ENCODE data around the gene UTP25. TPM values are rescaled to one million over a fixed set of nuclear protein-coding genes. Genes with fewer than 3 reads are reported as not detected.

Gene UTP25
- total and polyA plus RNA-seq, 2 donors (not counting 3 experiments of a cell fraction or from before 2014, with no cell fraction given): 6.6 to 11.7 TPM

DNA sequence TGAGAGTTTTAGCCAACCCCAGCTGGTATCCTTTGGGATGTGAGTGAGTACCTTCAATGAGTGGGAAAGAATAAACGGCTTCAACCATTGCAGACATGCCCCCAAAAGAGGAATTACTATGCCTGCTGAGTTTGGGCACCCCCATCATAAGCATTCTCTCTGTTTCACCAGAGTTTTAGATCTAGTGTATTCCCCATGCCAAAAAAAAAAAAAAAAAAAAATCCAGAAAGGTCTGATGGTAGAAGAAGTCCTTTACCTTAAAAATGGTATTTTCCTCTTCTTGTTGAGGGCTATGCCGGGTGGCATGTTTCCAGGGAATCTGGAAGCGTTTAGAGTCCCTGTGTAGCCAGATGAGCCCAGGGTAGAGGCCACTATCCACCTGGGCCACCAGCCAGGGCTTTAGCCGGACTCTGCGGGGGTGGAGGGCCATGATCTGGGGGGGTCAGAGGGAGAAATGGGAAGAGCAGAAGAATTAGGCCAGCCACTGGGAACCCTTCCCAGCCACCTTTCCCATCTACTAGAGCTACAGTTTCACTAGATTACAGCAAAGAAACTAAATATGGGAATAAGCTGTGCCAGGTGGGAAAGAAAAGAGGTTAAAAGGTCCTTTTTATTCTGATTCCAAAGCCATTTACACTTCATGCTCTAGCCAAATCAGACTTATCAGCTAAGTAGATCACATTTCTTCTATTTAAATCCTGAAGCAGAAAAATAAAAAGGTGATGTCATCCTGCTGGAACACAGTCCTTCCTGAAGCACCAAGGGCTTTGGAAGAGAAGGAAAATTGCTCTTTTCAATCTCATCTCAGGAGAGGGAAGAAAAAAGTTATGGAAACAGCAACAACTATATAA, 26.6 kb upstream of the UTP25 start:
- Histone ChIP-seq H4K20me1 (replicated peaks; ENCODE audit: control insufficient read depth, extremely low read depth, insufficient read depth, low read length) (no peaks in the 10 kb centered on the region), H3K9me1 (replicated peaks; ENCODE audit: control insufficient read depth, extremely low read depth, insufficient read depth, low read length) (no peaks in the 10 kb centered on the region), H3K4me1 (ENCODE audit: control insufficient read depth, extremely low read depth, insufficient read depth, low read length) (peaks cover 25% of the 10 kb centered on the region), H3K27me3 (ENCODE audit: control insufficient read depth in 2 of 2, insufficient read depth in 2 of 2, low read length in 2 of 2) (no peaks in the 10 kb centered on the region), H3K4me3 (replicated peaks in 1 of 3; ENCODE audit: insufficient read depth in 1 of 3, low read depth in 1 of 3, low read length in 3 of 3) (peak overlapping the region in 2 of 3 experiments; percentile 13 to 40), H3K9me3 (replicated peaks; ENCODE audit: control insufficient read depth, insufficient read depth, low read length) (no peaks in the 10 kb centered on the region), H2AFZ (ENCODE audit: low read depth, low read length) (no peak overlapping the region), H3K79me2 (ENCODE audit: control insufficient read depth, insufficient read depth, low read length) (no peaks in the 10 kb centered on the region), H3K27ac (ENCODE audit: insufficient read depth, low read depth, low read length) (peak overlapping the region; percentile 99), H3K36me3 (ENCODE audit: control insufficient read depth in 2 of 2, extremely low read depth in 1 of 2, insufficient read depth in 2 of 2, low read length in 2 of 2) (peaks cover 0 to 1% of the 10 kb centered on the region in 2 experiments), H3K4me2 (ENCODE audit: insufficient read depth, low read length) (peak overlapping the region; percentile 72), H3K9ac (replicated peaks; ENCODE audit: extremely low read depth, insufficient read depth, low read length) (peak overlapping the region; percentile 91)
- BruUV-seq (replicated peaks): no TSS peak
- TF ChIP-seq MYC (IDR thresholded peaks at IDR 0.05; ENCODE audit: low read depth, low read length) (no peak), GATA2 (IDR thresholded peaks at IDR 0.05; ENCODE audit: insufficient read depth, insufficient read length, low read depth, low read length) (no peak), JUN (IDR thresholded peaks at IDR 0.05; ENCODE audit: borderline replicate concordance, insufficient read depth, insufficient read length, low read depth) (peak; percentile 67)
- ChIA-PET POLR2A (interaction anchor here (1.5 kb wide), 1 partner anchor 39 kb away, joined by 6 read pairs; no protein-coding TSS in a partner anchor), CTCF (interaction anchor here (0.6 to 2.7 kb wide), 4 partner anchors 10 to 32 kb away, joined by 3 to 20 read pairs (median 6); partner anchors contain the start of gene C1orf74)
- peak; percentile 87 for DNase-seq (ENCODE audit: low read depth, low spot score)
- peak; percentile 88 for FAIRE-seq
- intact Hi-C loops (cut with micrococcal nuclease) (loop anchor here (2.0 kb wide), 1 partner anchor 32 kb away; no protein-coding TSS in a partner anchor), dilution Hi-C loops (cut with MboI; ENCODE audit: extremely low pct_ligation_motif_present, low sequenced_read_pairs) (no loop called here)

DNA sequence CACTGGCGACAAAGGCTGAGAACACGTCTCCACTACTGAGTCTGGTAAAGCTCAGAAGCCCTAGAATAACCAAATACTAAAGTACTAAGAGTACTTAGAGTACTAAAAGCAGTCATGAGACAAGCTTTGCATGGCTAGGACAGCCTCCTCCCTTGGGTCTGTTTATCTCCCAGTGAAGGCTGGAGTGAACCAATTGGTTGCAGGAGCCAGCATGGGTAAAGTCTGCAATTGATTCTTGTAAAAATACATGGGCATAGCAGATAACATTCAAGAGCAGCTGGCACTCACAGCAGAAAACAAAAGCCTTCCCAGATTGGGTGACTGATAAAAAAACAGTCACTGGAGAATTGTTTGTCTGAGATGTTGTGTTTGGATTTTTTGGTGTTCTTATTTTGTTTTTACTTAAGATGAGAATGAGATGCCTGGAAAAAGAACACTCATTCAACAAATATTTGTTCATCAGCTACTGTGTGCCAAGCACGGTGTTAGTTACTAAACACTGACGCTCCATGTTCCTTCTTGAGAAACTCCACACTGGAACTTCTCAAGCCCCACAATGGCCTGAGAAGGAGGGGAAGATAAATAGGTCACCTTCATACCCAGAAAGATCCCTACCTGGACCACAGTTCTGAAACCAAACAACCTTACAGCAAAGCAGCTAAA, 25.5 kb upstream of the UTP25 start:
- Histone ChIP-seq H2AFZ (ENCODE audit: low read depth, low read length) (peak overlapping the region; percentile 11), H3K27ac (ENCODE audit: insufficient read depth, low read depth, low read length) (peak overlapping the region; percentile 99), H3K4me1 (ENCODE audit: control insufficient read depth, extremely low read depth, insufficient read depth, low read length) (peaks cover 30% of the 10 kb centered on the region), H3K9me3 (replicated peaks; ENCODE audit: control insufficient read depth, insufficient read depth, low read length) (no peaks in the 10 kb centered on the region), H3K9ac (replicated peaks; ENCODE audit: extremely low read depth, insufficient read depth, low read length) (peak overlapping the region; percentile 91), H3K9me1 (replicated peaks; ENCODE audit: control insufficient read depth, extremely low read depth, insufficient read depth, low read length) (no peaks in the 10 kb centered on the region), H3K79me2 (ENCODE audit: control insufficient read depth, insufficient read depth, low read length) (no peaks in the 10 kb centered on the region), H3K27me3 (ENCODE audit: control insufficient read depth in 2 of 2, insufficient read depth in 2 of 2, low read length in 2 of 2) (no peaks in the 10 kb centered on the region), H3K36me3 (ENCODE audit: control insufficient read depth in 2 of 2, extremely low read depth in 1 of 2, insufficient read depth in 2 of 2, low read length in 2 of 2) (no peaks in the 10 kb centered on the region), H3K4me3 (replicated peaks in 1 of 3; ENCODE audit: insufficient read depth in 1 of 3, low read depth in 1 of 3, low read length in 3 of 3) (peak overlapping the region in 2 of 3 experiments; percentile 19 to 40), H3K4me2 (ENCODE audit: insufficient read depth, low read length) (peak overlapping the region; percentile 72), H4K20me1 (replicated peaks; ENCODE audit: control insufficient read depth, extremely low read depth, insufficient read depth, low read length) (no peaks in the 10 kb centered on the region)
- BruUV-seq (replicated peaks): no TSS peak
- dilution Hi-C loops (cut with MboI; ENCODE audit: extremely low pct_ligation_motif_present, low sequenced_read_pairs) (no loop called here), intact Hi-C loops (cut with micrococcal nuclease) (loop anchor here (1.0 kb wide), 1 partner anchor 21 kb away; no protein-coding TSS in a partner anchor)
- ChIA-PET CTCF (interaction anchor here (0.8 to 2.7 kb wide), 4 partner anchors 11 to 33 kb away, joined by 3 to 20 read pairs (median 6); partner anchors contain the start of gene C1orf74), POLR2A (interaction anchor here (1.5 kb wide), 1 partner anchor 38 kb away, joined by 6 read pairs; no protein-coding TSS in a partner anchor)
- no peak for FAIRE-seq
- peak; percentile 94 for DNase-seq (ENCODE audit: low read depth, low spot score)
- TF ChIP-seq EZH2 (IDR thresholded peaks at IDR 0.05; ENCODE audit: borderline replicate concordance, low read depth, low read length, severe bottlenecking) (no peak), POLR2A (IDR thresholded peaks at IDR 0.05; ENCODE audit: low read depth, low read length) (no peak), GATA2 (IDR thresholded peaks at IDR 0.05; ENCODE audit: insufficient read depth, insufficient read length, low read depth, low read length) (peak; percentile 45), JUN (IDR thresholded peaks at IDR 0.05; ENCODE audit: borderline replicate concordance, insufficient read depth, insufficient read length, low read depth) (peak; percentile 60), MYC (IDR thresholded peaks at IDR 0.05; ENCODE audit: low read depth, low read length) (no peak), POLR2AphosphoS5 (IDR thresholded peaks at IDR 0.05; ENCODE audit: insufficient read depth, low read depth, low read length) (no peak), FOS (IDR thresholded peaks at IDR 0.05; ENCODE audit: borderline replicate concordance, insufficient read depth, low read length) (no peak)
- TF ChIP-seq, protein P1, sequence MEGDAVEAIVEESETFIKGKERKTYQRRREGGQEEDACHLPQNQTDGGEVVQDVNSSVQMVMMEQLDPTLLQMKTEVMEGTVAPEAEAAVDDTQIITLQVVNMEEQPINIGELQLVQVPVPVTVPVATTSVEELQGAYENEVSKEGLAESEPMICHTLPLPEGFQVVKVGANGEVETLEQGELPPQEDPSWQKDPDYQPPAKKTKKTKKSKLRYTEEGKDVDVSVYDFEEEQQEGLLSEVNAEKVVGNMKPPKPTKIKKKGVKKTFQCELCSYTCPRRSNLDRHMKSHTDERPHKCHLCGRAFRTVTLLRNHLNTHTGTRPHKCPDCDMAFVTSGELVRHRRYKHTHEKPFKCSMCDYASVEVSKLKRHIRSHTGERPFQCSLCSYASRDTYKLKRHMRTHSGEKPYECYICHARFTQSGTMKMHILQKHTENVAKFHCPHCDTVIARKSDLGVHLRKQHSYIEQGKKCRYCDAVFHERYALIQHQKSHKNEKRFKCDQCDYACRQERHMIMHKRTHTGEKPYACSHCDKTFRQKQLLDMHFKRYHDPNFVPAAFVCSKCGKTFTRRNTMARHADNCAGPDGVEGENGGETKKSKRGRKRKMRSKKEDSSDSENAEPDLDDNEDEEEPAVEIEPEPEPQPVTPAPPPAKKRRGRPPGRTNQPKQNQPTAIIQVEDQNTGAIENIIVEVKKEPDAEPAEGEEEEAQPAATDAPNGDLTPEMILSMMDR (IDR thresholded peaks at IDR 0.05; ENCODE audit: extremely low read depth in 1 of 2, insufficient read depth in 1 of 2, low read depth in 1 of 2, low read length in 2 of 2): no peak

Measured in endothelial cell of umbilical vein (primary cell).